Prostate gland (tissue), 2 donors: ENCODE measurements around the gene SCRN2.

Experiments used
- CTCF ChIP-seq, 4 experiments: fragments of 200-600 bp in 2 of 4; fragments of 450-650 bp in 2 of 4; sonication (generic) in 2 of 4; IDR thresholded peaks; 1 replicate in 3 of 4; 2 replicates in 1 of 4; pipeline ENCODE4 v1.5.1; 2016 to 2019; ENCODE audit warnings: antibody characterized with exemption in 4 of 4, mild to moderate bottlenecking in 2 of 4, moderate library complexity in 2 of 4
- POLR2A ChIP-seq: fragments of 450-650 bp; IDR thresholded peaks from one replicate; pipeline ENCODE4 v1.6.1; 2016; ENCODE audit warnings: antibody characterized with exemption, mild to moderate bottlenecking
- POLR2AphosphoS5 ChIP-seq: sonication (generic); formaldehyde crosslinking; IDR thresholded peaks from one replicate; pipeline ENCODE4 v1.6.1; 2017; ENCODE audit warnings: antibody characterized with exemption

GRCh38 chr17:47792979-47793378, 48.1 kb downstream of the SCRN2 start:
- TF ChIP-seq CTCF (IDR thresholded peaks at IDR 0.05) (no peak), POLR2A (no peak), POLR2AphosphoS5 (no peak)
